Spleen (tissue), 11 donors: ENCODE measurements around the gene FGR. TPM values are rescaled to one million over a fixed set of nuclear protein-coding genes. Genes with fewer than 3 reads are reported as not detected.

ENCODE experiments used
- DNase-seq: peaks from one replicate; pipeline ENCODE4 v3.0.0-alpha.2; 2020
- H3K27ac ChIP-seq, 8 donors: fragments of 200-600 bp; sonication (generic) in 7 of 8; 1 replicate in 4 of 8; 2 replicates in 4 of 8; pipeline versions ENCODE4 v1.5.0 to v1.8.0; 2016 to 2021; ENCODE audit warnings: inconsistent platforms in 4 of 8, mild to moderate bottlenecking in 4 of 8, moderate library complexity in 1 of 8
- H3K27me3 ChIP-seq, 7 donors: fragments of 200-600 bp; sonication (generic) in 6 of 7; replicated peaks in 1 of 7; 1 replicate in 4 of 7; 2 replicates in 3 of 7; pipeline versions ENCODE4 v1.5.0 to v1.8.0; 2016 to 2021; ENCODE audit warnings: inconsistent platforms in 3 of 7, mild to moderate bottlenecking in 1 of 7
- H3K36me3 ChIP-seq, 6 donors: fragments of 200-600 bp; sonication (generic) in 5 of 6; 1 replicate in 4 of 6; 2 replicates in 2 of 6; pipeline versions ENCODE4 v1.5.0 to v1.8.0; 2016 to 2021; ENCODE audit warnings: inconsistent platforms in 2 of 6
- H3K4me1 ChIP-seq, 6 donors: fragments of 200-600 bp; sonication (generic) in 5 of 6; 1 replicate in 3 of 6; 2 replicates in 3 of 6; pipeline versions ENCODE4 v1.5.0 to v1.8.0; 2016 to 2021; ENCODE audit warnings: inconsistent platforms in 3 of 6
- H3K4me3 ChIP-seq, 8 donors: fragments of 200-600 bp; sonication (generic) in 7 of 8; 1 replicate in 4 of 8; 2 replicates in 4 of 8; pipeline versions ENCODE4 v1.5.0 to v1.8.0; 2016 to 2021; ENCODE audit warnings: inconsistent platforms in 4 of 8, mild to moderate bottlenecking in 4 of 8, moderate library complexity in 2 of 8
- H3K9me3 ChIP-seq, 8 donors: fragments of 200-600 bp; sonication (generic) in 7 of 8; 1 replicate in 4 of 8; 2 replicates in 4 of 8; pipeline versions ENCODE4 v1.5.0 to v1.8.0; 2016 to 2021; ENCODE audit warnings: inconsistent platforms in 4 of 8
- CTCF ChIP-seq, 11 experiments: fragments of 200-600 bp in 7 of 11; fragments of 450-650 bp in 4 of 11; sonication (generic) in 4 of 11; IDR thresholded peaks in 8 of 11; conservative IDR thresholded peaks in 3 of 11; 1 replicate in 7 of 11; 2 replicates in 4 of 11; pipeline versions ENCODE4 v1.4.0 to v1.8.0; 2016 to 2021; ENCODE audit warnings: antibody characterized with exemption in 11 of 11, inconsistent platforms in 4 of 11, mild to moderate bottlenecking in 1 of 11
- POLR2A ChIP-seq, 3 donors: fragments of 450-650 bp; IDR thresholded peaks; one replicate each; pipeline ENCODE4 v1.5.1; 2017; ENCODE audit warnings: antibody characterized with exemption in 3 of 3, mild to moderate bottlenecking in 1 of 3
- POLR2AphosphoS5 ChIP-seq, 3 donors: sonication (generic); formaldehyde crosslinking; IDR thresholded peaks; one replicate each; pipeline ENCODE4 v1.5.1; 2017; ENCODE audit warnings: antibody characterized with exemption in 3 of 3
- WGBS, 5 donors: extraction: QIAGEN DNeasy Blood & Tissue Kit in 3 of 5; methylation state at CpG; one replicate each; pipeline versions ENCODE4 v1.1.5 to v1.1.7; 2013 to 2018; 5-methylcytosine and 5-hydroxymethylcytosine counted together
- intact Hi-C: fragments of 100-400 bp; cut with DNase I; formaldehyde crosslinking; loops from one replicate; pipeline ENCODE4 v1.15.0; 2023; ENCODE audit warnings: low total_unique reads
- polyA plus RNA-seq, 3 donors: library from polyadenylated mRNA; stranded (reverse); fragments of 200-250 nt; gene quantifications; one replicate each; pipeline ENCODE4 v1.2.1, GENCODE V29; 2013
- total RNA-seq, 7 donors: library from RNA; depleted of rRNA in 3 of 7; stranded (reverse); fragments of >200 nt in 3 of 7; fragmentation: NEBNext Ultra II Directional in 4 of 7; extraction: Animal tissue kit (Norgen Biotek cat#: 25700) in 4 of 7; gene quantifications; one replicate each; pipeline versions ENCODE4 v1.1.0 to v1.2.1, GENCODE V29; 2016 to 2021
- donor health status: healthy with polysubstance abuse.
- donor health status: DM: no; HTN: no; CAD: no; lungs with moderate emphysema.
- donor health status: DM: no; HTN: no; CAD: no.
- donor health status: Bipolar disorder and iron deficiency.
- donor health status: healthy.
- donor health status: DM: no; HTN: no; CAD: no.
- donor health status: DM: yes; HTN: yes; CAD: no.

The FGR gene
- total and polyA plus RNA-seq, 10 donors: 44.7 to 249 (median 121) TPM

- intact Hi-C loops: no loop called here
- Histone ChIP-seq H3K9me3 (no peaks in the 10 kb centered on the region), H3K36me3 (no peaks in the 10 kb centered on the region), H3K4me3 (peak overlapping the region; percentile 31 to 74 (median 49)), H3K4me1 (peaks cover 55 to 99% (median 81%) of the 10 kb centered on the region in 6 donors), H3K27me3 (no peaks in the 10 kb centered on the region), H3K27ac (peak overlapping the region; percentile 79 to 98 (median 93))
- TF ChIP-seq CTCF (IDR thresholded peaks at IDR 0.05 in 8 of 11, conservative IDR thresholded peaks at IDR 0.05 in 3 of 11) (peak in 8 of 11 experiments; percentile 18 to 52 (median 32)), POLR2A (IDR thresholded peaks at IDR 0.05) (no peak), POLR2AphosphoS5 (IDR thresholded peaks at IDR 0.05) (peak; percentile 72 to 89 (median 84))
- 2 to 8% (median 5%) methylated on average over 22 to 63 of the region's 63 CpGs for WGBS, 5 donors
- DNase-seq: peak; percentile 94
These were observed 604 bp downstream of the FGR start for GRCh38 chr1:27634177-27634984.

GRCh38 chr1:27633640-27634176 is 1.3 kb downstream of the FGR start:
- TF ChIP-seq CTCF (IDR thresholded peaks at IDR 0.05 in 8 of 11, conservative IDR thresholded peaks at IDR 0.05 in 3 of 11) (no peak), POLR2A (IDR thresholded peaks at IDR 0.05) (no peak), POLR2AphosphoS5 (IDR thresholded peaks at IDR 0.05) (no peak)
- no peaks in the 10 kb centered on the region for H3K36me3 ChIP-seq
- no peaks in the 10 kb centered on the region for H3K27me3 ChIP-seq
- peak overlapping the region; percentile 31 to 74 (median 49) for H3K4me3 ChIP-seq
- peaks cover 61 to 100% (median 88%) of the 10 kb centered on the region in 6 donors for H3K4me1 ChIP-seq
- H3K27ac ChIP-seq: peak overlapping the region; percentile 79 to 98 (median 93)
- no peaks in the 10 kb centered on the region for H3K9me3 ChIP-seq
- 16 to 64% (median 19%) methylated on average over 4 to 17 of the region's 17 CpGs for WGBS, 5 donors
- DNase-seq: peak; percentile 76
- intact Hi-C loops: no loop called here

GRCh38 chr1:27633298-27633610 is 1.7 kb downstream of the FGR start:
- Histone ChIP-seq H3K4me1 (peaks cover 64 to 100% (median 93%) of the 10 kb centered on the region in 6 donors), H3K9me3 (no peaks in the 10 kb centered on the region), H3K4me3 (peak overlapping the region in 7 of 8 donors; percentile 4 to 74 (median 48)), H3K27ac (peak overlapping the region; percentile 79 to 98 (median 93)), H3K27me3 (no peaks in the 10 kb centered on the region), H3K36me3 (no peaks in the 10 kb centered on the region)
- intact Hi-C loops: no loop called here
- WGBS, 5 donors: 49 to 64% (median 61%) methylated on average over 3 to 5 of the region's 5 CpGs
- peak; percentile 78 for DNase-seq
- TF ChIP-seq CTCF (IDR thresholded peaks at IDR 0.05 in 8 of 11, conservative IDR thresholded peaks at IDR 0.05 in 3 of 11): no peak
- TF ChIP-seq POLR2AphosphoS5 (IDR thresholded peaks at IDR 0.05): no peak
- no peak for TF ChIP-seq POLR2A (IDR thresholded peaks at IDR 0.05)
